Measurements from ENCODE around the gene PAX1. TPM values are rescaled to one million over a fixed set of nuclear protein-coding genes. Genes with fewer than 3 reads are reported as not detected.

The PAX1 gene
- total RNA-seq, 1 donor from 2014 or later, result not detected

DNA sequence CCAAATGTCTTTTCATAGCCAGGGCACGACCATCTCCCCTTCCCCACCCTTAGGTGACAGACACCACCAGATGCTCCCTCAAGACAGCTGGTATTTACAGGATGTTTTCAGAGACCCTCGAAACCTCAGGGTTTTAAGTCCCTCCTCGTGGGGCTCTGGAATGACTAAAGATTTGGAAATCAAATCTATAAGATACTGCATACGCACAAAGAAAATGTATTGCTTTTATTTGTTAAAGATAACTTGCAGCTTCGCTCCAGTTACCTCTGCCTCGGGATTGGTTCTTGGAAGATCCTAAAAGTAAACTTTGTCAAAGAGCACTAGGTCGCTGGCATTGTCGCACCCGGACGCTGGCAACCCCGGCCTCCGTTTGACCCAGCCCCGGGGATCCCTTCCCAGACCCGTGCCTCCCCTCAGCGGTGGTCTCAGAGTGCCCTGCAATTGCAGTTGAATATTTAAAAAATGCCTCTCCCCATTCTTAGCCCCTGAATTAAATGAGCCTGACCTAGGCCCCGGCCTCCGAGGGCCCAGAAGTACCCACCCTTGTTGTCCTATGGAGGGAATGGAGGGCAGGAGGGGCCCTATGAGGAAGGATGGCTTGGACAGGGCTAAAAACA is 7.1 kb downstream of the PAX1 start:
- H3K27ac Mint-ChIP-seq, result no peak overlapping the region
- H3K4me3 Mint-ChIP-seq, result no peak overlapping the region
- no peak for DNase-seq (ENCODE audit: low spot score in 2 of 2, unreplicated experiment in 2 of 2)

DNA sequence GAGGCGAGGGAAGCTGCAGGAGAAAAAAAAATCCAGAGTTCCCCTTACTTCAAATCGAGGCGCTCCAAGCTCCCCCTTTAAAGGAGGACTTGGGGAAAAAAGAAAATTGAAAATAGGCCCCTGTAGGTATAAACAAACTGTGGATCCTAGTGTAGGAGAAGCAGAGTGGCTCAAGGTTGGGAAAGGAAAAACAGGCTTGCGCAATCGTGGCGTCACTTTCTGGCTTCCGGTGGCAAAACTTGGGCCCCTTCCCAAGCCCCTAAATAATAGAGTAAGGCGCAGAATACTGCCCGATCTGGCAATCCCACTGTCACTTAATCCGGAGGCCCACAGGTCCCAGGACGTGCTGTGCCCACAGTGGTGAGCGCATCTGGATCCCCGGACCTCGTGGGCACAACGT is 8.0 kb downstream of the PAX1 start:
- TF ChIP-seq, protein P1, sequence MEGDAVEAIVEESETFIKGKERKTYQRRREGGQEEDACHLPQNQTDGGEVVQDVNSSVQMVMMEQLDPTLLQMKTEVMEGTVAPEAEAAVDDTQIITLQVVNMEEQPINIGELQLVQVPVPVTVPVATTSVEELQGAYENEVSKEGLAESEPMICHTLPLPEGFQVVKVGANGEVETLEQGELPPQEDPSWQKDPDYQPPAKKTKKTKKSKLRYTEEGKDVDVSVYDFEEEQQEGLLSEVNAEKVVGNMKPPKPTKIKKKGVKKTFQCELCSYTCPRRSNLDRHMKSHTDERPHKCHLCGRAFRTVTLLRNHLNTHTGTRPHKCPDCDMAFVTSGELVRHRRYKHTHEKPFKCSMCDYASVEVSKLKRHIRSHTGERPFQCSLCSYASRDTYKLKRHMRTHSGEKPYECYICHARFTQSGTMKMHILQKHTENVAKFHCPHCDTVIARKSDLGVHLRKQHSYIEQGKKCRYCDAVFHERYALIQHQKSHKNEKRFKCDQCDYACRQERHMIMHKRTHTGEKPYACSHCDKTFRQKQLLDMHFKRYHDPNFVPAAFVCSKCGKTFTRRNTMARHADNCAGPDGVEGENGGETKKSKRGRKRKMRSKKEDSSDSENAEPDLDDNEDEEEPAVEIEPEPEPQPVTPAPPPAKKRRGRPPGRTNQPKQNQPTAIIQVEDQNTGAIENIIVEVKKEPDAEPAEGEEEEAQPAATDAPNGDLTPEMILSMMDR (IDR thresholded peaks at IDR 0.05; ENCODE audit: unreplicated experiment), result no peak
- no peaks in the 10 kb centered on the region for H3K9me3 Mint-ChIP-seq

More for the DNA sequence above, 7.1 kb downstream of the PAX1 start:
- H3K4me1 Mint-ChIP-seq, result no peaks in the 10 kb centered on the region
- H3K9me3 Mint-ChIP-seq, result no peaks in the 10 kb centered on the region
- H3K36me3 Mint-ChIP-seq, result no peaks in the 10 kb centered on the region
- peaks cover 99% of the 10 kb centered on the region for H3K27me3 Mint-ChIP-seq (ENCODE audit: low read depth)
- TF ChIP-seq, protein P1 (IDR thresholded peaks at IDR 0.05; ENCODE audit: unreplicated experiment), result no peak

DNA sequence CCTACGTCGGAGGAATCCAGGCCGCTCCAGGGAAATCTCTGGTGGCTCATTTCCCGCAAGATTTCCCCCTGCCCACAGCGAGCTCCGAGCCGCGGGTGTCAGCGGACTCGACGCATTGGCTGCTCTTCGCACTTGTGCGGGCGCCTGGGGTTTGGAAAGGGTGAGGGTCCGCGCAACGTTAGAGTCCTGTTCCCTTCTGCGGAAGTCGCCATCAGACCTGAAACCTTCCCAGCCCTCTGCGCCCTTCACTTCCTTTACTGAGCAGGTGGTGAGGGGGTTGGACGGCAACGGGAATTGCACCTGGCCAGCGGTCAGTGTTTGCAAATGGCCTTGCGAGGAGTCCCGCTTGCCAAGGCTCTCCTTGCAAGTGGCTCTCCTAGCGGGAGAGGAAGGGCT is 8.4 kb downstream of the PAX1 start:
- H3K27me3 Mint-ChIP-seq (ENCODE audit: low read depth), result peaks cover 99% of the 10 kb centered on the region
- H3K36me3 Mint-ChIP-seq, result no peaks in the 10 kb centered on the region
- no peak for DNase-seq (ENCODE audit: low spot score in 2 of 2, unreplicated experiment in 2 of 2)
- TF ChIP-seq, protein P1 (IDR thresholded peaks at IDR 0.05; ENCODE audit: unreplicated experiment), result no peak
- no peaks in the 10 kb centered on the region for H3K9me3 Mint-ChIP-seq
- no peak overlapping the region for H3K27ac Mint-ChIP-seq
- H3K4me1 Mint-ChIP-seq, result no peaks in the 10 kb centered on the region
- H3K4me3 Mint-ChIP-seq, result no peak overlapping the region

More for the DNA sequence above, 8.0 kb downstream of the PAX1 start:
- no peaks in the 10 kb centered on the region for H3K36me3 Mint-ChIP-seq
- no peak overlapping the region for H3K4me3 Mint-ChIP-seq
- H3K27me3 Mint-ChIP-seq (ENCODE audit: low read depth), result peaks cover 99% of the 10 kb centered on the region
- no peak overlapping the region for H3K27ac Mint-ChIP-seq
- DNase-seq (ENCODE audit: low spot score in 2 of 2, unreplicated experiment in 2 of 2), result no peak
- H3K4me1 Mint-ChIP-seq, result no peaks in the 10 kb centered on the region

DNA sequence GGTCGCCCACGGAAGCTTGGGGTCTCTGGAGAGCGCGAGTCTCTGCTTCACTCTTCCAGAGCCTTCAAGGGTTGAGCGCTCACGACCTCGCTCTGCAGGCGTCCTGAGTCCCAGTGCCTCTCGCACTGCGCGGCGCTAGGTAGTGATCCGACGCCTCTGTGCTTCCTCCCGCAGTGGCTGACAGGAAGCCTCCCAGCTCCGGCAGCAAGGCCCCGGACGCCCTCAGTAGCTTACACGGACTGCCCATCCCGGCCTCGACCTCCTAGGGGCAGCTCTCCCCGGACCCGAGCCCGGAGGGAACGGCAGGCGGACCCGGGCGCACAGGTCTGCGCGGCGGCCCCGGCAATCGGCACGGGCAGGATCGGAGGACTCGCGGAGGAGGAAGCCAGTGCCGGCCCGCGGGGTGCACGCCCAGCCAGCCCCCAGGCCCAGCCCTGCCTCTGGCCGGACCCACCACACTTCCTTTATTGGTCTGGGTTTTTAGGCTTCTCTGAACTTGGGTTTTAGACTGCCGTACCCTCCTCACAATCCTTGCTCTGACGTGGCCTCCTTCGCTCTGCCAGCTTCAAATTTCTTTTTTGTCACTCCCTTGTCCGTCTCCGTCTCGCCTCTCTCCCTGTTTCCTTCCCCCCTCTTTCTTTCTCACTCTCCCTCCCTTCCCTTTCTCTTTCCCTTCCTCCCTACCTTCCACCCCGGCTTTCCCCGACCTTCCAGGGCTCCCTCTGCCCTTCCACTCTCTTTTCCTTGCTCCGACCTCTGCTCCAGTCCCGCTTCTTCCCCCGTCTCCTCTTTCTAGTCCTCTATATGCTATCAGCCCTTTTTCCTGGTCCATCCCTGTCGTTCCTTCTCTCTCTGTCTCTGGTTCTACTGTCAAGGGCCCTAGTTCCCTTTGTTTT is 9.1 kb downstream of the PAX1 start:
- TF ChIP-seq, protein P1 (IDR thresholded peaks at IDR 0.05; ENCODE audit: unreplicated experiment), result no peak
- Mint-ChIP-seq H3K4me3 (no peak overlapping the region), H3K4me1 (no peaks in the 10 kb centered on the region), H3K27me3 (ENCODE audit: low read depth) (peaks cover 99% of the 10 kb centered on the region), H3K9me3 (no peaks in the 10 kb centered on the region), H3K36me3 (no peaks in the 10 kb centered on the region), H3K27ac (no peak overlapping the region)
- DNase-seq (ENCODE audit: low spot score in 2 of 2, unreplicated experiment in 2 of 2), result no peak

DNA sequence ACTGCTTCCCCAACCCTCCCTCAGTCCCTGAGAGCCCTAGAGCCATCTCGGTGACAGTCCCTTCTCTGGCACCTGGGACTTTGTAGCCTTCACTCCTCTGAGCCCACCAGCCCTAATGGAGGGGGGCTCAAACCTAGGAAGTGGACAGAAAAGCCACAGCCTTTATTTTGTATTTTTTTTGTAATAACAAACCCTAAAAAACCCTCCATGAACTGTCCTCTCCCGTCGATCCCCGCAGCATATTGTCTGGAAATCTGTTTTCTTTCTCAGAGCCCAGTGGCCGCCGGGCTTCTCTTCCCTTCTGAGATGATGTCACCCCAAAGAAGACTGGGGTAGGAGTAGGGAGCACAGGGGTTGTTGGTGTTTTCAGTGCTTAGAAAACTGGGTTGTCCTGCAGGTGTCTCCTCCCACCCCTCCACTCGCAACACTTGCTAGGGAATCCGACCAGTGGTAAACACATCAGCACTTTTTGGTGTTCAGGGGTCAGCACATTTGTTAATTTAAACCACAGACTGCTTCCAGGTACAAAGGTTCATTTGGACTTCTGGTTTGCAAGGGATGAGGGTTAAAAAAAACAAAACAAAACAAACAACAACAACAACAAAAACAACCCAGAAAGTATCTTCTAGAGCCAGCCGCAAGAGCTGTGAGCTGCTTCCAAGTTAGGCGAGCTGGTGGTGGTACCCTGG is 9.9 kb downstream of the PAX1 start:
- DNase-seq (ENCODE audit: low spot score in 2 of 2, unreplicated experiment in 2 of 2), result no peak
- no peaks in the 10 kb centered on the region for H3K9me3 Mint-ChIP-seq
- no peak overlapping the region for H3K27ac Mint-ChIP-seq
- H3K27me3 Mint-ChIP-seq (ENCODE audit: low read depth), result peaks cover 93% of the 10 kb centered on the region
- H3K4me3 Mint-ChIP-seq, result no peak overlapping the region
- no peaks in the 10 kb centered on the region for H3K36me3 Mint-ChIP-seq
- TF ChIP-seq, protein P1 (IDR thresholded peaks at IDR 0.05; ENCODE audit: unreplicated experiment), result no peak
- no peaks in the 10 kb centered on the region for H3K4me1 Mint-ChIP-seq

Data from mesothelial cell of epicardium (in vitro differentiated cells).